HG03060 (cell line): ENCODE measurements around the gene AGFG1.
A peak's percentile ranks its signal among the peaks of the same experiment; 100 is the strongest.

ENCODE experiments used
- ATAC-seq: cut with Tn5 transposase; IDR thresholded peaks from one replicate; pipeline ENCODE4 v1.9.1; 2021; ENCODE audit warnings: low read depth, moderate number of reproducible peaks; ENCODE audit not compliant: unreplicated experiment

The AGFG1 gene, protein sequence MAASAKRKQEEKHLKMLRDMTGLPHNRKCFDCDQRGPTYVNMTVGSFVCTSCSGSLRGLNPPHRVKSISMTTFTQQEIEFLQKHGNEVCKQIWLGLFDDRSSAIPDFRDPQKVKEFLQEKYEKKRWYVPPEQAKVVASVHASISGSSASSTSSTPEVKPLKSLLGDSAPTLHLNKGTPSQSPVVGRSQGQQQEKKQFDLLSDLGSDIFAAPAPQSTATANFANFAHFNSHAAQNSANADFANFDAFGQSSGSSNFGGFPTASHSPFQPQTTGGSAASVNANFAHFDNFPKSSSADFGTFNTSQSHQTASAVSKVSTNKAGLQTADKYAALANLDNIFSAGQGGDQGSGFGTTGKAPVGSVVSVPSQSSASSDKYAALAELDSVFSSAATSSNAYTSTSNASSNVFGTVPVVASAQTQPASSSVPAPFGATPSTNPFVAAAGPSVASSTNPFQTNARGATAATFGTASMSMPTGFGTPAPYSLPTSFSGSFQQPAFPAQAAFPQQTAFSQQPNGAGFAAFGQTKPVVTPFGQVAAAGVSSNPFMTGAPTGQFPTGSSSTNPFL

DNA sequence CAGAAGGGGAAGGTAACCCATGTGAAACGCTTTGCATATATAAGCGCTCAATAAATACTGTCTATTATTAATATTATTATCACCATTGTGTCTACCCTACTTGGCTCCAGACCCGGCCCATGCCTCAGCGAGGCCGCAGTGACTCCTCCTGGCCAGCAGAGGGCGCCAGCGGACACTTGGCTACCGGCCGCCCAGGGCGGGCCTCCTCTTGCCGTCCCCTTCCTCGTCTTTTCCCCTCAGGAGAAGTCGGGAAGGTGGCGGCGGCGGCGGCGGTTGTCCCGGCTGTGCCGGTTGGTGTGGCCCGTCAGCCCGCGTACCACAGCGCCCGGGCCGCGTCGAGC is at the start of gene AGFG1:
AGFG1 (plus strand) TSS at position 233 of the 341 bp plus-strand sequence. CDS start 266 bp downstream, outside the sequence.
- ATAC-seq, result peak; percentile 63

DNA sequence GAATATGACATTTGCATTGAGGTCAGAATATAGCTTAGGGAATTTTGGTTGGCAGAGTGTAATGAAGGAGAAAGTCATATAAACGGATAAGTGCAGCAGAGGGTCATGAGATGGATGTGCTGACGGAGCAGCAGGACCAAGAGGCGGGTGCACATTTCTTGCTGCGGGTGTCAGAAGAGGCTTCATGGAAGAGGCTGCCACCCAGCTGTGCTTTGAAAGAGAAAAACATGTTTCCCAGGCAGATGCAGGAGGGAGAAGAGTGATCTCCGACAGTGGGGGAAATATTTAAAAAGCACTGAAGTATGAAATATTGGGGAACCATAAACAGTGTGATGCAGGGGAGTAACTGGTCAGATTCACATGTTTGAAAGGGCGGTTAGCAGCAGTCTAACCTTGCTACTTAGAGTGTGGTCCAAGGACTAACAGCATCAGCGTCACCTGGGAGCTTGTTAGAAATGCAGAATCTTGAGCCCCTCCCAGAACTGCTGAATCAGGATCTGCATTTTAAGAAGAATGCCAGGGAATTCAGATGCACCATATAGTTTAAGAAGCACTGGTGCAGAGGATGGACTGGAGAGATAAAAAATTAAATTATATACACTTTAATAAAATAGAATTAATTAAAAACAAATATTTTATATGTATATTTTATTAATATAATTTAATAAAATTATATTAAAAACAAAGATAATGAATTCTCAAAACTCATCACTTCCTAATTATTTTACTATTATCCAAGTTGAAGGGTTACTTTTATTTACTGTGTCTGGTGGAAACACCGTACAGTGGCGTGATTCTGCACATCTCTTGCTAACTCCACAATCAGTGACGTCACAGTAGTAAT is 48.1 kb upstream of the AGFG1 start:
- ATAC-seq, result no peak

- no peak for ATAC-seq
Measured at GRCh38 chr2:227428731-227429285, 43.1 kb upstream of the AGFG1 start.

- no peak for ATAC-seq
Measured at GRCh38 chr2:227430639-227431038, 41.3 kb upstream of the AGFG1 start.

DNA sequence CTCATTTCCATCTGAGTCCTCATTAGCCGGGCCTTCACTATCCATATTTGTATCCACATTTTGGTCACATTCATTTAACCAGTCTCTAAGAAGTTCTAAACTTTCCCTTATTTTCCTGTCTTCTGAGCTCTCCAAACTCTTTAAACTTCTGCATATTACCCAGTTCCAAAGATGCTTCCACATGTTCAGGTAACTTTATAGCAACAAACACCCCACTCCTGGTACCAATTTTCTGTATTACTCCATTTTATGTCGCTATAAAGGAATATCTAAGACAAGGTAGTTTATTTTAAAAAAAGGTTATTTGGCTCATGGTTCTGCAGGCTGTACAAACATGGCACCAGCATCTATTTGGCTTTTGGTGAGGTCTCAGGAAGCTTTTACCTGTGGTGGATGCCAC is 38.8 kb upstream of the AGFG1 start:
- ATAC-seq, result no peak

GRCh38 chr2:227436436-227437174 is 35.4 kb upstream of the AGFG1 start:
- no peak for ATAC-seq

DNA sequence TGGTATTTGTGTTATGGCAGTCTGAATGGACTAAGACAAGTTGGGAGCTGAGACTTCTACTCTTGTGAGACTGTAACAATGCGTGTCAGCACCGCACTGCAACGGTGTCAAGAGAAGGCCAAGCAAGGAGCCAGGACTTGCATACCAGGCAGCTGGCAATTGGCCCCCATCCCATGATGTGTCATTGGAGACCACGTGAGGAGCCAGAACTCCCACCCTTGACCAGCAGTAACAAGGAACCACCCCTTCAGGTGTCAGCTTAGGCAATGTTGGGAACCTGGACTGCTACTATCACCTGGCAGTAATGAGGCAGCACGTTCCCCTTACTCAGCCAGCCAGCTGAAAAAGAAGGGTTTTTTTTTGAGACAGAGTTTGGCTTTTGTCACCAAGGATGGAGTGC is 32.7 kb upstream of the AGFG1 start:
- ATAC-seq, result no peak

DNA sequence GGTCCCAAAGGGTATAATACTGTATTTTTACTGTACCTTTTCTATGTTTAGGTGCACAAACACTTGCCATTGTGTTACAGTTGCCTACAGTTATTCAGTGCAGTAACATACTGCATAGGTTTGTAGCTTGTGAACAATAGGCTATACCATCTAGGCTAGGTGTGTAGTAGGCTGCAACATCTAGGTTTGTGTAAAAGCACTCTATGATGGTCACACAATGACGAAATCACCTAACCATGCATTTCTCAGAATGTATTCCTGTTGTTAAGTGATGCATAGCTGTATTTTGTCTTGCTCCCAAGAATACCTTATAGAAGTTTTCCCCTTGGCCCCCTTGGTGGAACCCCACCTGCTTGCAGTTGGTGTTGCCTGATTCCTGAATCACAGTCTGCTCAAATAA is 29.3 kb upstream of the AGFG1 start:
- no peak for ATAC-seq

DNA sequence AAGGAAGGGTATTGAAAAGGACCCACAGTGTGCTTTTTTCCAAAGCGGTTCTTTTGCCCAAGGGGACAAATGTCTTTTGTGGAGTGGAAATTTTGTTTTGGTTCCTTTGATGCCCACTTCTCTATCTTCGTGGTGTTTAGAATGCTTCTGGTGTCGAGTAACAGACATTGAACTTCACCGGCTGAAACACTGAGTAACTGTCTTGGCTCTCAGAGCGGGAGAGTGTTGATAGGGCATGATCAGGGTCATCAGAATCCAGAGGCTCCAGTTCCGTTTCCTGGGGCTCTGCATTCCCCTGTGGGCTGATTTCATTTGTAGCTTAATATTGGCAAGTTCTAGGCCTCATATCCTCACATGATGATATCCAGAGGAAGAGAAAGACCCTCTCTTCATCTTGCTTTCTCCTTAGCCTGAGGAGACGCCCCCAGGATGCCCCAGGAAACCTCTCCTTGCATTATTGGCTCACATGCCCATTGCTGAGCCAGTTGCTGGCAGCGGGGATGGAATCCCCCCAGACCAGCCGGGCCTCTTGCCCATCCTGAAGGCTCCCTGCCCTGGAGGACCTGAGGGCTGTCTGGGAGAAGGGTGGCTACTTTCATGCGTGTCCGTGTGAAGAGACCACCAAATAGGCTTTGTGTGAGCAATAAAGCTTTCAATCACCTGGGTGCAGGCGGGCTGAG is 27.9 kb upstream of the AGFG1 start:
- ATAC-seq, result no peak

DNA sequence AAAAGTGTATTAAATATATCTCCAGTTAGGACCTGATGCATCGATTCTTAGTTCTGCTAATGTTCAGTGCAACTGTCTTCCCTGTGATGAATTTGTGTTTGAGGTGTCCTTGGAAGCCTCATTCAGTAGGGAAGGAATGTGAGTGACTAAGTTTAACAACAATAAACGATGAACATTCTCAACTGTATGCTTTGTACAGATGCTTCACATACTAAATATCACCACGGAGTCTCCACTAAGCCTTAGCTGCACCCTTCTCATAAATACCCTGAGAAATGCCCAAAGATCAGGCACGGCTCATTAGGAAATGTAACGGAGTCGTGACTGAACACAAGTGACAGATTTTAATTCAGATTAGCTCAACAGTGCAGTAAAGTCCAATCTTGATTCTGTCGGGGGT is 24.4 kb upstream of the AGFG1 start:
- ATAC-seq, result no peak

- no peak for ATAC-seq
Measured at GRCh38 chr2:227450311-227450841, 21.6 kb upstream of the AGFG1 start.

DNA sequence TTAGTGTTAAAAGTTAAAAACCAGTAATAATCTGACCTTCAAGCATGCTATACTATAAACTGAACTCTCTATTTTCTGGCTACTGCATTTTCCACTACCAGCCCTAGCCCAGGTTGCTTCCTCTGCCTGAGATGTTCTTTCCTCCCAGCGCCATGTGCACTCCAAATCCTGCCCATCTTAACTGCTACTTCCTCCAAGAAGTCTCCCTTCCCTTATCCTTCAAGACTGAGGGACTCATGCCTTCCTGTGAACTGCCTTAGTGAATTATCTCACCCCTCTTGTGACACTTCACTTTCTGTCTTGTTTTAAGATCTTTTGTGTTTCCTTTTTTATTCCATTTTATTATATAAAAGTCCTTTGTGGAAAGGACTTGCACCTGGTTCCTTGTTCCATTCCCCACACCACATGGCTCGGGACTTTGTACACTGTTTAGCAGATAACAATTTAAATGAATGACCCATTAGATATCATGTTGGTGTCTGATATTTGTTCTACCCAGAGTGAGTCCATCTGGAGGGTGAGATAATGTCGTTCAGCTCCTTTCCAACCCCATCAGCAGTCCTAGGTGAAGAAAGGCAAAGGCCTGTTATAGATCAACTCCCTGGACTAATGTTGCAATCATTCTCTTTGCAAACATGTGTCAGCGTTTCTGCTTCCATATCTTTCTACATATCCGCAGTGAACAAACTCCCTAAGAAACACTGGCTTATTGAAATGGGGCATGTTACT is 20.9 kb upstream of the AGFG1 start:
- no peak for ATAC-seq

DNA sequence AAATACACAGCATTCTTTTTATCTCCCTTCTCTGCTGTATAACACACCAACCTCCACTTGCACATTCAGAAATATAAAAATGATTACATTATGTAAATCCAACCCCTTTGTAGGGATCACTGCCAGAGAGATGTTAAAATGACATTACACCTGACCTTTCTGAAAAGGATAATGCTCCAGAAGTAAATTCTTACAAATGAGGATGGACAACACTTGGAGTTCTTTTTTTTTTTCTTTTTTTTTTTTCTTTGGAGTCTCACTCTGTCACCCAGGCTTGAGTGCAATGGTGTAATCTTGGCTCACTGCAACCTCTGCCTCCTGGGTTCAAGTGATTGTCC is 20.3 kb upstream of the AGFG1 start:
- ATAC-seq, result no peak

DNA sequence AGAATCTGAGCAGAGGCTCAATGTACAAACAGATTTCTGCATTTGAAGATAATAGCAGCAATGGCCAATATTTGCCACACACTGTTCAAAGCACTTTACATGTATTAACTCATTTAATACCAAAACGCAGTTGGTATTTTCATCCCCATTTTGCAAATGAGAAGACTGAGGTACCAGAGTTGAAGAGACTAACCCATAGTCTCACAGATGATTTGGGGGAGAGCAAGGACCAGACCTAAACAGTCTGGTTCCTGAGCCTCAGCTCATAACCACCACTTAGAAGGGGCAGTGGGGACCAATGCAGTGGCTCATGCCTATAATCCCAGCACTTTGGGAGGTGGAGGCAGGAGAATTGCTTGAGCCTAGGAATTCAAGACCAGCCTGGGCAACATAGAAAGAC is 18.1 kb upstream of the AGFG1 start:
- no peak for ATAC-seq

DNA sequence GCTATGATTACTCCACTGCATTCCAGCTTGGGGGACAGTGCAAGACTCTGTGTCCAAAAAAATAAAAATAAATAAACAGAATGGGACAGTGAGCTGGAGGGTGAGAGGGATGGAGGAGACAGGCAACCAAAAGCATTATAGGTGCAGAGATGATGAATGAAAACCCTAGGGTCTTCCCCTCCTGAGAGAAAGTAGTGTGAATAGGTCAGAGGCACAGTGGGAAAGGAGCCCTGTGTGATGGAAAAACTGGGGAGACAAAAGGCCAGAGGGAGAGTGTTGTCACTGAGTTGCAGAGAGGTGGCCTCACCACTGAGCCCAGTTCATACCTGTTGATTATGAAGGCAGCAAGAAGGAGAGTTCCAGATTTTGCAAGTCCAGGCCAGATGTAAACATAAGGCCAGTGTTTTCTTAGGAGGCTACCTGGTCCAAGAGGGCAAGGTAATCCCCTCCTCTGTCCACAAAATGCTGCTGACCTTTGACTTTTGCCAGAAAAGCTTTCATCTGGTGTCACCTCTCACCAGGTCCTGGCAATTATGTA is 17.6 kb upstream of the AGFG1 start:
- ATAC-seq, result no peak

- no peak for ATAC-seq
Measured at GRCh38 chr2:227455200-227455599, 16.8 kb upstream of the AGFG1 start.

DNA sequence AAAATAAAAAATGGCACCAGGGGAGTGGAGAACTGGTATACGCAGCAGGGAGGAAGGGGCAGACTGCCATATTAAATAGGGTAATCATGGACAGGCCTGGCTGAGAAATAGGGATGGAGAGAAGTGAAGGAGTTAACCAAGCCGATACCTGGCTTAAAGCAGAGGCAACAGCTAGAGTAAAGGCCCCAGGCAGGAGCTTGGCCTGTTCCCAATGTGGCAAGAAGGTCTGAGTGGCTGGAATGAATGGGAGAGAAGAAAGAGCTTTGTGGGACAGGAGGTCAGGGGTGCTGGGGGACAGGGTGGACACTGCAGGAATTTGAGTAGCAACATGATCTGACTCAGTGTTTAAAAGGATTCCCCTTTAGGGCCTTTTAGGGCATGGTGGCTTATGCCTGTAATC is 15.9 kb upstream of the AGFG1 start:
- no peak for ATAC-seq

DNA sequence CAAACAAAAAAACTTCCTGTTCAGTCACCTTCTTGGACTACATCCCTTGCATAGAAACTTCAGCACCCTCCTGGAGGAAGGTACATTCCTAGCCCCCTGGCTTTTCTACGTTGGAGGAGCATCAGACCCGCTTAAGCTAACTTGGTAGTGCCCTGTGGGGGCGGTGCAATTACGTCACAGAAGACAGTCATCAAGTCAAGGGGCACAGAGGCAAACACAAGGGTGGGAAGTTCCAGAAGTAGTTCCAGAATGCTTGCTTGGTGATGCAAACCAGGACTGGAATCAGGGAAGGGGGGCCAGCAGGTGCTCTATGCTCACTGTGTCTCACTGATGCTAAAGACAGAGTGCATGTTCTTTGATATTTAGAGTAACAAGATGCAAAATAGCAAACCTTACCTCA is 15.2 kb upstream of the AGFG1 start:
- no peak for ATAC-seq

GRCh38 chr2:227460070-227460485 is 11.9 kb upstream of the AGFG1 start:
- peak; percentile 39 for ATAC-seq
